Activated CD4-positive, alpha-beta T cell treated with anti-CD3 and anti-CD28 coated beads, Interleukin-2, amount 50 U/mL, for 48 hours (primary cell): ENCODE data around the gene KRTAP10-6.
"Not testable (repeated sequence)": the region's sequence is repeated elsewhere in the genome, so short reads cannot be mapped to it uniquely, and the experiment has no call there.

Source experiments
- DNase-seq, 2 experiments: peaks; one replicate each; pipeline ENCODE4 v3.0.0-alpha.2; 2020

Gene KRTAP10-6

DNA sequence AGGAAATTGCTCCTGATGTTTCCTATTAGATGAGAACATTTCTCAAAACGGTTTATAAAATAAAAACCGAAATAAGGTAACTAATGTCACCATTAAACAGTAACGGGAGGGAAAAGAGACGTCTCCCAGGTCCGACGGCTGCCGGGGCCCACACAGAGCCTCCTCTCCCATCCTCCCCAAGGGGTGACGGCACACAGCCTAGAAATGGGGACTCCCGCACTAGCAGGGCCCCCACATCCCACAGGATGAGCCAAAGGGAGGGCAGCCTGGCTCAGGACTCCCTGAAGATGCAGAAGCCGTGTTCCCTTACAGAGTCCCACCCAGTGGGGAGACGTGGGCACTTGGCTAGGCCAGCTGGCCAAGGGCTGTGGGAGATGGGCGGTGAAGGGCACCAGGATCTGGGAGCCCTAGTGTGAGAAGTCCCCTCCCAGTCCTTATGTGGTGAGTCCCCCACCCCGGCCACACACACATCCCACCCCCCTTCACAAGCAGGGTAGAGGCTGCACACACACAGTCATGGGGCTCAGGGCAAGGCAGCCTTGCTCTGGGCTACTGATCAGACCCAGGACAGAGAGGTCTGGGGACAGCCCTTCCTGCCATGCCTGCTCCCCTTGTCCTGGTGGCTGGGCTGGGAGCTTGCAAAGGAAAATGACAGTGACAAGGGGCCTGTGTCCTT lies 37.0 kb downstream of the KRTAP10-6 start:
- DNase-seq, result no peak

DNA sequence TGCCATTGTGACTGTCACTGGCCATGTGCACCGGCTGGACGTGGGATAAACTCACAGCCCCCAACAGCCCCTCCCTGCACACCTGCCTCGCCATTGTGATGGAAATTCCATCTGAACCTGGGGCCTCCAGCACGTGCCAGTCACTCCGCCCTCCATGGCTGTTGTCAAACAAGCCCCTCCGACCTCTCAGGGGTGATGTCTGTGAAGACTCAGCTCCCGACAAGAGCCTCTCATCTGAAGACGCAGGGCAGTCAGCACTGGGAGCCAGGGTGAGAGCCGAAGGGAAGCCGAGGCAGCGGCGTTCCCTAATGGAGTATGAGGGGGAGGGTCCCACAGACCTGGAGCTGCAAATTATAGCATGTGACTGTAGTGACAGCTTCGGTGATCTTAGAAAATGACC lies 39.6 kb downstream of the KRTAP10-6 start:
- no peak for DNase-seq

DNA sequence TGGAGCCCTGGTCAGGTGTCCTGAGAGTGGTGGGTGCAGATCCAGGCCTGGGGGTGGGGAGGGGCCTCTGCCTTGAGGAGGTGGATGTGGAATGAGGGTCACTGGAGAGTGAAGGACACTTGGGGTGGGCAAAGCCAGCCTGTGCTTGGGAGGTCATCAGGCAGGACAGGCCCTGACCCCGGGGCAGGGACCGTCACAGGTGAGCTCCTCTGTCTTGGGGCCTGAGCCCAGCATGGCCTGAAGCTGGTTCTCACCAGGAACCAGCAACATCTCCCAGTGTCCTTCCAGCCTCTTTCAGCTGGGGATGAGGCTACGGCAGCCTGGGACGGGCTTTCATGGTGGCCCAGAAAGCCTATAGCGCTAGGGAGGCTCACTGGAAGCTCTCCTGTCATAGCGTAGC lies 40.2 kb downstream of the KRTAP10-6 start:
- no peak for DNase-seq

DNA sequence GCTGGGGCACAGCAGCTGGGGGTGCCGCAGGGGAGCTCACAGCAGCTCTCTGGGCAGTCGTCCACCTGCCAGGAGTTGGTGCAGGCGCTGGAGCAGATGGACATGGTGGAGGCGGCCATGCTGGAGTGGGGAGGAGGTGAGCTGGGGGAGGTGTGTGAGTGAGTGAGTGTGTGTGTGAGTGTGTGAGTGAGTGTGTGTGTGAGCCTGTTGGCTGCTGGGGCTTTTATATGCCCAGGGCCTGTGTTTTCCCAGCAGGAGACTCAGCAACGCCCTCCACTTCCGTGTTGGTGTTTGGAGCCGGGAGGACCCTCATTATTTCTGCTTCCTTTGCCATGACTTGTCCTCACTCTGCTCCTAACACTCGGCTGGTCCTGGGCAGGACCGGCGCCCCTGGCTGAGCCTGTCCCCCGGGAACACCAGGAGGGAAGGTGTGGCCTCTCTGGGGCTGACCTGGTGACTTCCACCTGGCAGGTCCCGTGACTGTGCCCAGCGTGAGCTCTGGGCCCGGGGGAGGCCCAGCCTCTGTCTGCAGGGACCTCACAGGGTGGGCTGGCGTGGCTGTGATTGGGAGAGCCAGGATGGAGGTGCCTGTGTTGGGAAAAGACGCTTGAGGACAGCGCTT lies 40.9 kb downstream of the KRTAP10-6 start, which contains the start of gene KRTAP10-2:
TSS of gene KRTAP10-2 (minus strand) at position 166 of the 622 bp plus-strand sequence. CDS start at position 119, 47 bp downstream.
- no peak for DNase-seq

GRCh38 chr21:44550807-44551206 lies 41.5 kb downstream of the KRTAP10-6 start:
- no peak for DNase-seq

DNA sequence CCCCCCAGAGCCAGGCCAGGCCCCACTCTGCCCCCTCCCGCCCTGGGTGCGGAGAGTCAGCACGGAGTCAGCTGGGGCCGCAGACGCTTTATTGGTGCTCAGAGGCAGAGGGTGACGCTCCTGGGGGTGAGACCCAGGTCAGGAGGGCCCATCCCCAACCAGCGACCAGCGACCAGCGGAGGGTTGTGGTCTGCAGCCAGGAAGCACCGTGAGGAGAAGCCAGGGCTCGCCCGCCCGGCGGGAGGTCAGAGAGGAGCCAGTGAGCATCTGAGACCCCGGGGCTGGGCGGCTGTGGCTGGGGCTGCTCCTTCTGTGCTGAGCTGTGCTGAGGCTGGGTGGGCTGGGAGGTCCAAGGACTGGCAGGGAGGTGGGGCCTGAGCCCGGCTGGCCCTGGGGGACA lies 42.0 kb downstream of the KRTAP10-6 start:
- not testable (repeated sequence) for DNase-seq

GRCh38 chr21:44549525-44550211 lies 42.6 kb downstream of the KRTAP10-6 start:
- DNase-seq, result no peak

DNA sequence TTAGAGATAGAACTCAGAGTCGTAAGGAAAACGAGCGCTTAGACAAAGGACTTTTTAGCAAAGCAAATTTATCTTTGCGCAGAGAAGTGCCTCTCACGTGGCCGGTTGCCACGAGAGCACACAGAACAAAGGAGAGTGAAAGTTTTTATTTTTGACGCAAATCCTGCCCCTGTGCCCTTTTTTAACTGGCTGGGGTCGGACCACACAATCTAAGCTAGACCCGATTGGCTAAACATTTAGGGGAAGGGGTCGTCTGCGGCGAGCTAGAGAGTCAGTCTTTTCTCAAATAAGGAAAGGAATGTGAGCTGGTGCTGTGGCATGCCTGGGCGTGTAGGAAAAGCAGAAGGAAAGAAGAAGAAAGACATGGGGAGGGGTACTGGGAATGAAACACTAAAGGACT lies 43.4 kb downstream of the KRTAP10-6 start:
- DNase-seq, result no peak

- DNase-seq, result no peak
Observed at GRCh38 chr21:44548381-44548780, 43.9 kb downstream of the KRTAP10-6 start.

- DNase-seq, result peak; percentile 18 to 25
Observed at GRCh38 chr21:44547656-44548331, 44.5 kb downstream of the KRTAP10-6 start.

GRCh38 chr21:44544566-44544965 lies 47.7 kb downstream of the KRTAP10-6 start:
- no peak for DNase-seq

DNA sequence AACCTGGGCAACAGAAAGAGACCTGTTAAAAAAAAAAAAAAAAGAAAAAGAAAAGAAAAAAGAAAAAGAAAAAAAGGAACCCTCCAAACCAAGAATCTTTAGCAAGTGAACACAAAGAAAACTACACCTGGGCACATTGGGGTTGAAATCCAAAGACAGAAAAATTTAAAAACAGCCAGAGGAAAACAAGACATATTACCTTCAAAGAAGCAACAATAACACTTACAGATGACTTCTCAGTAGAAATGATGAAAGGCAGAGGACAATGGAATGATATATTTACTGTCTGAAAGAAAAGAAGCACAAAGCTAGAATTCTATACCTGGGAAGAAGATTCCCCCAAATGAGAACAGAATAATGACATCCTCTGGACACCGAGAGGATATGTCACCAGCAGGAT lies 49.6 kb downstream of the KRTAP10-6 start:
- DNase-seq, result no peak
